Activated CD4-positive, alpha-beta T cell treated with anti-CD3 and anti-CD28 coated beads, Interleukin-2, amount 10 ng/mL, durations not matched to agents 7 days and 5 days (primary cell): ENCODE results near the gene PCBP2. TPM values are rescaled to one million over a fixed set of nuclear protein-coding genes. Genes with fewer than 3 reads are reported as not detected.

Experiments
- CTCF ChIA-PET: fragments of 350-600 bp; sonication (Branson Sonifier 250); formaldehyde crosslinking; loops from one replicate; lab custom pipeline; 2021; ENCODE audit warnings: antibody characterized with exemption; lab: Charles Lee
- POLR2A ChIA-PET: fragments of 350-600 bp; sonication (Branson Sonifier 250); formaldehyde crosslinking; loops from one replicate; lab custom pipeline; 2021; ENCODE audit warnings: antibody characterized with exemption; lab: Charles Lee
- DNase-seq: peaks from one replicate; pipeline ENCODE4 v3.0.0-alpha.2; 2020
- H3K27ac Mint-ChIP-seq: one replicate; pipeline ENCODE4 v1.8.0; 2021; ENCODE audit warnings: mild to moderate bottlenecking, moderate library complexity, mixed read lengths
- H3K27me3 Mint-ChIP-seq: one replicate; pipeline ENCODE4 v1.8.0; 2021; ENCODE audit warnings: mixed read lengths
- H3K36me3 Mint-ChIP-seq: one replicate; pipeline ENCODE4 v1.8.0; 2021; ENCODE audit warnings: low read depth, mixed read lengths
- H3K4me1 Mint-ChIP-seq: one replicate; pipeline ENCODE4 v1.8.0; 2021; ENCODE audit warnings: mixed read lengths
- H3K4me3 Mint-ChIP-seq: one replicate; pipeline ENCODE4 v1.8.0; 2021; ENCODE audit warnings: mild to moderate bottlenecking, moderate library complexity, mixed read lengths
- H3K9me3 Mint-ChIP-seq: one replicate; pipeline ENCODE4 v1.8.0; 2021; ENCODE audit warnings: mixed read lengths
- total RNA-seq, 2 experiments: library from RNA; stranded (reverse); gene quantifications; one replicate each; pipeline ENCODE4 v1.2.3, GENCODE V29; 2021

Gene PCBP2
- total RNA-seq, 2 experiments from 2014 or later: 882 to 943 TPM

GRCh38 chr12:53510181-53510812 is 58.4 kb downstream of the PCBP2 start:
- Mint-ChIP-seq H3K4me3 (no peak overlapping the region), H3K27ac (no peak overlapping the region), H3K36me3 (peaks cover 3% of the 10 kb centered on the region), H3K27me3 (no peaks in the 10 kb centered on the region), H3K4me1 (peaks cover 16% of the 10 kb centered on the region), H3K9me3 (no peaks in the 10 kb centered on the region)
- ChIA-PET POLR2A (no interaction called here), CTCF (interaction anchor here (2.7 to 3.5 kb wide), 4 partner anchors 9 to 158 kb away, joined by 14 to 25 read pairs (median 21); partner anchors contain the start of genes MAP3K12 and TARBP2)
- no peak for DNase-seq

- CTCF ChIA-PET: interaction anchor here (1.1 to 3.2 kb wide), 3 partner anchors 12 to 116 kb away, joined by 3 to 18 read pairs (median 3); partner anchors contain the start of gene TARBP2
- POLR2A ChIA-PET: no interaction called here
Observed at GRCh38 chr12:53513712-53514410, 62.0 kb downstream of the PCBP2 start.

DNA sequence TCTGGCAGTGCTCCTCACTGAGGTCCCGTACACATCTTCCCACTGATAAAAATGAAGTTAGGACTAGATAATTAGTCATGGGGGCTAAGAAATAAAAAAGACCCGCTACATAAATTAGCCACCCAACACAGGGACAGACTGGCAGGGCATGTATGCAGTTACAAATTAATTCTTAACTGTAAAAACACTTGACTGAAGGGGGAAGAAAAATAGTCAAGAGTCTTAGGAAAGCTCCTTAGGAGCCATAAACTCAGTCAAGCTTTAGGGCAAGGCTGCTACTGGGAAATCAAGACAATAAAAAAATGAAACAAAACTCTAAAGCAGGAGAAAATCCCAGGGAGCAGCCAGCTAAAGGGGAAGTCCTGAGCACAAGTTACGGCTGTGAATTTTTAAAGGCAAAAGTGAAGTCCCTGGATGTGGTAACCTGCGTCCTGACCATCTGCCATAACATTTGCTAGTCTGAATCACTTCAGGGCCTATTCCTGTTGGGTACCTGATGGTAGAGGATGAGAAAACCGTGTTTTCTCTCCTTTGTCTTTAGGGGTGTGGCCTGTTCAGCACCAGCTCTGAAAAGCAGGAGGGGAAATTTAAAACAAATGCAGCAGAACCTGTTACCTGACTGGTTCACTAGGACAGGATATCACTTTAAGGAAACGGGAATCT is 62.9 kb downstream of the PCBP2 start:
- DNase-seq: no peak
- H3K4me1 Mint-ChIP-seq: peaks cover 4% of the 10 kb centered on the region
- H3K4me3 Mint-ChIP-seq: no peak overlapping the region
- H3K27me3 Mint-ChIP-seq: no peaks in the 10 kb centered on the region
- ChIA-PET POLR2A (no interaction called here), CTCF (interaction anchor here (0.9 kb wide), 1 partner anchor 10 kb away, joined by 3 read pairs; no protein-coding TSS in a partner anchor)
- H3K9me3 Mint-ChIP-seq: no peaks in the 10 kb centered on the region
- H3K36me3 Mint-ChIP-seq: peaks cover 17% of the 10 kb centered on the region
- no peak overlapping the region for H3K27ac Mint-ChIP-seq

More at GRCh38 chr12:53513712-53514410, 62.0 kb downstream of the PCBP2 start:
- Mint-ChIP-seq H3K9me3 (no peaks in the 10 kb centered on the region), H3K27ac (no peak overlapping the region), H3K4me3 (no peak overlapping the region), H3K4me1 (peaks cover 9% of the 10 kb centered on the region), H3K27me3 (no peaks in the 10 kb centered on the region), H3K36me3 (peaks cover 17% of the 10 kb centered on the region)
- DNase-seq: no peak

- Mint-ChIP-seq H3K27me3 (no peaks in the 10 kb centered on the region), H3K36me3 (peaks cover 19% of the 10 kb centered on the region), H3K4me3 (no peak overlapping the region), H3K27ac (no peak overlapping the region), H3K9me3 (no peaks in the 10 kb centered on the region), H3K4me1 (peaks cover 4% of the 10 kb centered on the region)
- DNase-seq: no peak
- CTCF ChIA-PET: interaction anchor here (0.6 to 0.9 kb wide), 2 partner anchors 11 to 500 kb away, joined by 3 to 4 read pairs; no protein-coding TSS in a partner anchor
- POLR2A ChIA-PET: no interaction called here
Observed at GRCh38 chr12:53515291-53515680, 63.4 kb downstream of the PCBP2 start.

- H3K36me3 Mint-ChIP-seq: peaks cover 29% of the 10 kb centered on the region
- DNase-seq: no peak
- ChIA-PET CTCF (interaction anchor here (0.5 to 4.2 kb wide), 6 partner anchors 8 to 165 kb away, joined by 3 to 25 read pairs (median 4); no protein-coding TSS in a partner anchor), POLR2A (no interaction called here)
- peaks cover 6% of the 10 kb centered on the region for H3K4me1 Mint-ChIP-seq
- H3K9me3 Mint-ChIP-seq: no peaks in the 10 kb centered on the region
- no peak overlapping the region for H3K4me3 Mint-ChIP-seq
- no peak overlapping the region for H3K27ac Mint-ChIP-seq
- no peaks in the 10 kb centered on the region for H3K27me3 Mint-ChIP-seq
Observed at GRCh38 chr12:53516758-53517455, 65.0 kb downstream of the PCBP2 start.

GRCh38 chr12:53518381-53518780 is 66.5 kb downstream of the PCBP2 start:
- H3K9me3 Mint-ChIP-seq: no peaks in the 10 kb centered on the region
- POLR2A ChIA-PET: no interaction called here
- no peak overlapping the region for H3K4me3 Mint-ChIP-seq
- H3K36me3 Mint-ChIP-seq: peaks cover 41% of the 10 kb centered on the region
- peaks cover 6% of the 10 kb centered on the region for H3K4me1 Mint-ChIP-seq
- no peaks in the 10 kb centered on the region for H3K27me3 Mint-ChIP-seq
- DNase-seq: no peak
- H3K27ac Mint-ChIP-seq: no peak overlapping the region
- CTCF ChIA-PET: interaction anchor here (0.6 to 4.2 kb wide), 2 partner anchors 9 to 353 kb away, joined by 3 to 25 read pairs; no protein-coding TSS in a partner anchor

DNA sequence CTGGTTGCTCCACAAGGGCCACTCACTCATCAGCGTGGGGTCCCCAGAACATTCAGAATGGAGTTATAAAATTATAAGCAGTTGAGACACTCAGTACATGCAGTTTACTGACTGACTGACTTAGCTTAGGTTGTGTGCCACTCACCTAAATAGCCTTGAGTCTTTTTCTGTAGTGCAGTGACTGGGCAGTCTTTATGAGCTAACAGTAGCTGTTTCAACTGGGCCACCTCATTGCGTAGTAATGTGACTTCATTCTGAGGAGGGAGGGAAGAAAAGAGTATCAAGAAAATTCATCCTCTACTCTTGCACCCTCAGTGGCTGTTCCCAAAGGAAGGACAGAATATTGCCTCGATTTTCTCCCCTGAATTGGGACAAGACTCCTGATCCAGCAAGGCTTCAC is 71.2 kb downstream of the PCBP2 start:
- H3K4me1 Mint-ChIP-seq: peaks cover 1% of the 10 kb centered on the region
- CTCF ChIA-PET: interaction anchor here (1.1 to 2.3 kb wide), 4 partner anchors 9 to 53 kb away, joined by 3 to 12 read pairs (median 4); no protein-coding TSS in a partner anchor
- peaks cover 38% of the 10 kb centered on the region for H3K36me3 Mint-ChIP-seq
- POLR2A ChIA-PET: interaction anchor here (0.7 kb wide), 1 partner anchor 103 kb away, joined by 4 read pairs; the partner anchor contains the start of gene ATF7
- no peaks in the 10 kb centered on the region for H3K9me3 Mint-ChIP-seq
- H3K4me3 Mint-ChIP-seq: no peak overlapping the region
- DNase-seq: no peak
- H3K27ac Mint-ChIP-seq: no peak overlapping the region
- H3K27me3 Mint-ChIP-seq: no peaks in the 10 kb centered on the region

- Mint-ChIP-seq H3K9me3 (no peaks in the 10 kb centered on the region), H3K4me3 (no peak overlapping the region), H3K27ac (no peak overlapping the region), H3K36me3 (peaks cover 40% of the 10 kb centered on the region), H3K4me1 (peaks cover 1% of the 10 kb centered on the region), H3K27me3 (no peaks in the 10 kb centered on the region)
- ChIA-PET POLR2A (no interaction called here), CTCF (interaction anchor here (1.4 kb wide), 1 partner anchor 23 kb away, joined by 4 read pairs; the partner anchor contains the start of gene TARBP2)
- no peak for DNase-seq
Observed at GRCh38 chr12:53524476-53524875, 72.6 kb downstream of the PCBP2 start.

DNA sequence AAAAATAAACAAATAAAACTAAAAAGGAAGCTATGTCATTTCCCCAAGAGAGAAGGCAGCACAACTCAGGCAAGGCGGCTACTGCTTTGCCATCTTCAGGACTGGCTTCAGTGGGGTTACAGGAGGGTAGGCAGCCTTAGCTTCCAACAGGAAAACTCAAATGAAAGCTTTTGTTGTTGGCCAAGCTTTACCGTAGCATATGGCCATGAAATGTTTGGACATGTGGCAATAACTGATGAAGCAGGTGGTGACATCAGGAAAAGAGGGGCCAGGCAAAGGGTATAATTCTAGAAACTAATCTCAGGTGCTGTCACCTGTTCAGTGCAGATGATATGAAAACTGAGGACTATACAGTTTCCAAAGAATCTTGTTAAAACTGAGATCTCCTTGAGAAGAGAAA is 78.2 kb downstream of the PCBP2 start:
- Mint-ChIP-seq H3K36me3 (peaks cover 36% of the 10 kb centered on the region), H3K4me3 (no peak overlapping the region), H3K27me3 (no peaks in the 10 kb centered on the region), H3K27ac (no peak overlapping the region), H3K9me3 (no peaks in the 10 kb centered on the region), H3K4me1 (no peaks in the 10 kb centered on the region)
- ChIA-PET CTCF (interaction anchor here (0.9 to 1.4 kb wide), 2 partner anchors 10 to 22 kb away, joined by 3 read pairs; no protein-coding TSS in a partner anchor), POLR2A (no interaction called here)
- no peak for DNase-seq

Other genes starting within 250 kb of the PCBP2 start
- 100 to 1,000 TPM; 621 to 702 TPM for gene ITGB7, start 244.9 kb upstream of the PCBP2 start, total RNA-seq
- gene RARG, start 219.9 kb upstream of the PCBP2 start, total RNA-seq: 10 to 100 TPM; 58.3 to 59.7 TPM
- gene ESPL1, start 183.8 kb upstream of the PCBP2 start, total RNA-seq: 100 to 1,000 TPM; 107 to 125 TPM
- gene PFDN5, start 156.6 kb upstream of the PCBP2 start, total RNA-seq: 100 to 1,000 TPM; 305 to 335 TPM
- 10 to 100 TPM; 47.9 to 56.4 TPM for gene MYG1, start 152.4 kb upstream of the PCBP2 start, total RNA-seq
- 10 to 100 TPM; 59.1 to 63.0 TPM for gene AAAS, start 130.5 kb upstream of the PCBP2 start, total RNA-seq
- not detected for gene SP7, start 115.7 kb upstream of the PCBP2 start, total RNA-seq
- 10 to 100 TPM; 94.8 to 99.3 TPM for gene SP1, start 71.9 kb upstream of the PCBP2 start, total RNA-seq
- not detected for gene AMHR2, start 28.2 kb upstream of the PCBP2 start, total RNA-seq
- 100 to 1,000 TPM; 223 to 229 TPM for gene PRR13, start 10.4 kb upstream of the PCBP2 start, total RNA-seq
- 10 to 100 TPM; 26.0 to 26.1 TPM for gene MAP3K12, start 47.4 kb downstream of the PCBP2 start, total RNA-seq
- gene TARBP2, start 49.2 kb downstream of the PCBP2 start, total RNA-seq: 10 to 100 TPM; 32.6 to 35.9 TPM
- gene NPFF, start 55.4 kb downstream of the PCBP2 start, total RNA-seq: not detected
- gene ATF7, start 174.3 kb downstream of the PCBP2 start, total RNA-seq: 10 to 100 TPM; 28.6 to 43.0 TPM
- gene ATP5MC2, start 224.0 kb downstream of the PCBP2 start, total RNA-seq: 100 to 1,000 TPM; 298 to 356 TPM